Upper lobe of left lung (tissue), 6 donors: ENCODE data around the gene PRICKLE1. TPM values are rescaled to one million over a fixed set of nuclear protein-coding genes. Genes with fewer than 3 reads are reported as not detected.
A peak's percentile ranks its signal among the peaks of the same experiment; 100 is the strongest.

Source experiments
- ATAC-seq, 2 donors: fragments of 200-7000 bp; cut with Tn5 transposase; one replicate each; pipeline ENCODE4 v1.9.1; 2022; ENCODE audit warnings: mild to moderate bottlenecking in 2 of 2, moderate library complexity in 2 of 2; ENCODE audit not compliant: low FRiP score in 2 of 2
- DNase-seq, 2 donors: peaks; one replicate each; pipeline ENCODE4 v3.0.0-alpha.2; 2019 to 2020
- H3K27ac ChIP-seq, 4 donors: fragments of 200-600 bp; sonication (generic); one replicate each; pipeline ENCODE4 v1.5.1; 2016 to 2019
- H3K27me3 ChIP-seq, 4 donors: fragments of 200-600 bp; sonication (generic); one replicate each; pipeline ENCODE4 v1.5.1; 2017 to 2019
- H3K36me3 ChIP-seq, 4 donors: fragments of 200-600 bp; sonication (generic); one replicate each; pipeline ENCODE4 v1.5.1; 2016 to 2019
- H3K4me1 ChIP-seq, 4 donors: fragments of 200-600 bp; sonication (generic); one replicate each; pipeline ENCODE4 v1.5.1; 2018 to 2019
- H3K4me3 ChIP-seq, 4 donors: fragments of 200-600 bp; sonication (generic); one replicate each; pipeline ENCODE4 v1.5.1; 2017 to 2019; ENCODE audit warnings: mild to moderate bottlenecking in 2 of 4, moderate library complexity in 1 of 4
- H3K9me3 ChIP-seq, 4 donors: fragments of 200-600 bp; sonication (generic); one replicate each; pipeline ENCODE4 v1.5.1; 2018 to 2019
- CTCF ChIP-seq, 6 experiments: fragments of 450-650 bp in 4 of 6; fragments of 200-600 bp in 2 of 6; sonication (generic) in 2 of 6; IDR thresholded peaks; one replicate each; pipeline ENCODE4 v1.5.1; 2016 to 2019; ENCODE audit warnings: antibody characterized with exemption in 6 of 6
- EP300 ChIP-seq, 4 donors: sonication (generic); formaldehyde crosslinking; IDR thresholded peaks; one replicate each; pipeline ENCODE4 v1.5.1; 2017; ENCODE audit warnings: antibody characterized with exemption in 4 of 4, control low read depth in 2 of 4
- POLR2A ChIP-seq, 4 donors: fragments of 450-650 bp; IDR thresholded peaks; one replicate each; pipeline ENCODE4 v1.5.1; 2016 to 2017; ENCODE audit warnings: antibody characterized with exemption in 4 of 4, mild to moderate bottlenecking in 2 of 4
- POLR2AphosphoS5 ChIP-seq, 2 donors: sonication (generic); formaldehyde crosslinking; IDR thresholded peaks; one replicate each; pipeline ENCODE4 v1.5.1; 2017; ENCODE audit warnings: antibody characterized with exemption in 2 of 2
- WGBS, 2 donors: methylation state at CpG; one replicate each; pipeline ENCODE4 v1.1.5; 2017 to 2018; 5-methylcytosine and 5-hydroxymethylcytosine counted together
- total RNA-seq, 6 donors: library from RNA; depleted of rRNA in 4 of 6; stranded (reverse); fragments of >200 nt in 4 of 6; gene quantifications; one replicate each; pipeline versions ENCODE4 v1.1.0 to v1.2.1, GENCODE V29; 2016 to 2021
- donor health status: DM: no; HTN: no; CAD: no; lungs with moderate emphysema.
- donor health status: DM: no; HTN: yes; CAD: no; lungs with severe emphysema.

Gene PRICKLE1
- total RNA-seq, 6 donors from 2014 or later: 7.3 to 18.2 (median 10.2) TPM

GRCh38 chr12:42469355-42470175 lies 120.0 kb downstream of the PRICKLE1 start:
- no peak for TF ChIP-seq POLR2AphosphoS5 (IDR thresholded peaks at IDR 0.05)
- TF ChIP-seq POLR2A (IDR thresholded peaks at IDR 0.05): no peak
- TF ChIP-seq CTCF (IDR thresholded peaks at IDR 0.05): no peak
- TF ChIP-seq EP300 (IDR thresholded peaks at IDR 0.05): no peak
- H3K4me1 ChIP-seq: peaks cover 4 to 21% (median 14%) of the 10 kb centered on the region in 4 donors
- H3K9me3 ChIP-seq: no peaks in the 10 kb centered on the region
- H3K36me3 ChIP-seq: peaks cover 0 to 51% (median 22%) of the 10 kb centered on the region in 4 donors
- peak overlapping the region in 2 of 4 donors; percentile 19 to 31 for H3K4me3 ChIP-seq
- DNase-seq (no peak), ATAC-seq (peak in 1 of 2 donors; percentile 71)
- H3K27me3 ChIP-seq: no peaks in the 10 kb centered on the region
- WGBS, 2 donors: 59 to 65% methylated on average over 7 of the region's 7 CpGs
- H3K27ac ChIP-seq: no peak overlapping the region

- ATAC-seq (no peak), DNase-seq (no peak)
- no peak overlapping the region for H3K27ac ChIP-seq
- TF ChIP-seq CTCF (IDR thresholded peaks at IDR 0.05): no peak
- no peak for TF ChIP-seq POLR2A (IDR thresholded peaks at IDR 0.05)
- no peak for TF ChIP-seq EP300 (IDR thresholded peaks at IDR 0.05)
- TF ChIP-seq POLR2AphosphoS5 (IDR thresholded peaks at IDR 0.05): no peak
- H3K36me3 ChIP-seq: peaks cover 0 to 58% (median 27%) of the 10 kb centered on the region in 4 donors
- H3K4me3 ChIP-seq: peak overlapping the region in 2 of 4 donors; percentile 19 to 31
- no peaks in the 10 kb centered on the region for H3K9me3 ChIP-seq
- 40 to 42% methylated on average over 3 of the region's 3 CpGs for WGBS, 2 donors
- H3K4me1 ChIP-seq: peaks cover 2 to 18% (median 11%) of the 10 kb centered on the region in 4 donors
- H3K27me3 ChIP-seq: no peaks in the 10 kb centered on the region
These were observed 120.6 kb downstream of the PRICKLE1 start for GRCh38 chr12:42468921-42469320.

GRCh38 chr12:42468341-42468821 lies 121.2 kb downstream of the PRICKLE1 start:
- Histone ChIP-seq H3K36me3 (peaks cover 0 to 62% (median 31%) of the 10 kb centered on the region in 4 donors), H3K27ac (no peak overlapping the region), H3K27me3 (no peaks in the 10 kb centered on the region), H3K4me1 (peaks cover 2 to 15% (median 11%) of the 10 kb centered on the region in 4 donors), H3K4me3 (no peak overlapping the region), H3K9me3 (no peaks in the 10 kb centered on the region)
- DNase-seq: no peak
- ATAC-seq: no peak
- 43 to 52% methylated on average over 9 of the region's 9 CpGs for WGBS, 2 donors
- TF ChIP-seq CTCF (IDR thresholded peaks at IDR 0.05): no peak
- TF ChIP-seq POLR2A (IDR thresholded peaks at IDR 0.05): no peak
- no peak for TF ChIP-seq EP300 (IDR thresholded peaks at IDR 0.05)

GRCh38 chr12:42463671-42464070 lies 125.9 kb downstream of the PRICKLE1 start:
- Histone ChIP-seq H3K4me3 (no peak overlapping the region), H3K9me3 (no peaks in the 10 kb centered on the region), H3K36me3 (peaks cover 0 to 74% (median 42%) of the 10 kb centered on the region in 4 donors), H3K27ac (no peak overlapping the region), H3K4me1 (peaks cover 0 to 4% (median 0%) of the 10 kb centered on the region in 4 donors), H3K27me3 (no peaks in the 10 kb centered on the region)
- TF ChIP-seq POLR2AphosphoS5 (IDR thresholded peaks at IDR 0.05): no peak
- no peak for ATAC-seq
- no peak for DNase-seq
- WGBS, 2 donors: 94 to 98% methylated on average over 4 of the region's 4 CpGs

GRCh38 chr12:42462486-42462885 lies 127.1 kb downstream of the PRICKLE1 start:
- Histone ChIP-seq H3K4me1 (no peaks in the 10 kb centered on the region), H3K27ac (peak overlapping the region in 1 of 4 donors; percentile 42), H3K36me3 (peaks cover 0 to 65% (median 40%) of the 10 kb centered on the region in 4 donors), H3K4me3 (no peak overlapping the region), H3K27me3 (no peaks in the 10 kb centered on the region), H3K9me3 (no peaks in the 10 kb centered on the region)
- WGBS, 2 donors: 50 to 72% methylated on average over 3 of the region's 3 CpGs
- ATAC-seq (no peak), DNase-seq (no peak)
- TF ChIP-seq EP300 (IDR thresholded peaks at IDR 0.05) (no peak), POLR2AphosphoS5 (IDR thresholded peaks at IDR 0.05) (no peak), POLR2A (IDR thresholded peaks at IDR 0.05) (no peak), CTCF (IDR thresholded peaks at IDR 0.05) (no peak)
